ENCODE data around the gene PRR5L.

PRR5L gene

GRCh38 chr11:36453678-36454077, 157.6 kb downstream of the PRR5L start:
- H3K4me1 Mint-ChIP-seq = peaks cover 38% of the 10 kb centered on the region
- H3K36me3 Mint-ChIP-seq = no peaks in the 10 kb centered on the region
- no peak overlapping the region for H3K4me3 Mint-ChIP-seq
- peaks cover 2% of the 10 kb centered on the region for H3K27me3 Mint-ChIP-seq
- no peak overlapping the region for H3K27ac Mint-ChIP-seq
- H3K9me3 Mint-ChIP-seq = no peaks in the 10 kb centered on the region

- Mint-ChIP-seq H3K27ac (no peak overlapping the region), H3K4me1 (peaks cover 38% of the 10 kb centered on the region)
These were observed 158.5 kb downstream of the PRR5L start for GRCh38 chr11:36454551-36454940.

GRCh38 chr11:36454941-36455631, 159.0 kb downstream of the PRR5L start:
- no peaks in the 10 kb centered on the region for H3K27me3 Mint-ChIP-seq
- no peaks in the 10 kb centered on the region for H3K36me3 Mint-ChIP-seq
- no peak overlapping the region for H3K27ac Mint-ChIP-seq
- peaks cover 32% of the 10 kb centered on the region for H3K4me1 Mint-ChIP-seq
- no peak overlapping the region for H3K4me3 Mint-ChIP-seq
- H3K9me3 Mint-ChIP-seq = no peaks in the 10 kb centered on the region

More at GRCh38 chr11:36454551-36454940, 158.5 kb downstream of the PRR5L start:
- Mint-ChIP-seq H3K9me3 (no peaks in the 10 kb centered on the region), H3K36me3 (no peaks in the 10 kb centered on the region), H3K4me3 (no peak overlapping the region), H3K27me3 (no peaks in the 10 kb centered on the region)

GRCh38 chr11:36455658-36456111, 159.6 kb downstream of the PRR5L start:
- Mint-ChIP-seq H3K36me3 (no peaks in the 10 kb centered on the region), H3K4me3 (no peak overlapping the region), H3K9me3 (no peaks in the 10 kb centered on the region), H3K27me3 (no peaks in the 10 kb centered on the region), H3K4me1 (peaks cover 26% of the 10 kb centered on the region), H3K27ac (no peak overlapping the region)

GRCh38 chr11:36456156-36456555, 160.1 kb downstream of the PRR5L start:
- Mint-ChIP-seq H3K4me1 (peaks cover 23% of the 10 kb centered on the region), H3K4me3 (no peak overlapping the region), H3K36me3 (no peaks in the 10 kb centered on the region), H3K27me3 (no peaks in the 10 kb centered on the region), H3K27ac (no peak overlapping the region), H3K9me3 (no peaks in the 10 kb centered on the region)

GRCh38 chr11:36458129-36458915, 162.2 kb downstream of the PRR5L start:
- Mint-ChIP-seq H3K27ac (no peak overlapping the region), H3K36me3 (no peaks in the 10 kb centered on the region), H3K9me3 (no peaks in the 10 kb centered on the region), H3K4me3 (no peak overlapping the region), H3K27me3 (no peaks in the 10 kb centered on the region), H3K4me1 (peaks cover 2% of the 10 kb centered on the region)

- Mint-ChIP-seq H3K27ac (no peak overlapping the region), H3K9me3 (no peaks in the 10 kb centered on the region)
These were observed 163.0 kb downstream of the PRR5L start for GRCh38 chr11:36459046-36459445.

GRCh38 chr11:36460220-36460619, 164.1 kb downstream of the PRR5L start:
- Mint-ChIP-seq H3K4me3 (no peak overlapping the region), H3K27ac (no peak overlapping the region), H3K27me3 (no peaks in the 10 kb centered on the region), H3K36me3 (no peaks in the 10 kb centered on the region), H3K9me3 (no peaks in the 10 kb centered on the region), H3K4me1 (no peaks in the 10 kb centered on the region)

More at GRCh38 chr11:36459046-36459445, 163.0 kb downstream of the PRR5L start:
- H3K4me1 Mint-ChIP-seq = no peaks in the 10 kb centered on the region
- H3K36me3 Mint-ChIP-seq = no peaks in the 10 kb centered on the region
- no peaks in the 10 kb centered on the region for H3K27me3 Mint-ChIP-seq
- no peak overlapping the region for H3K4me3 Mint-ChIP-seq

- Mint-ChIP-seq H3K4me1 (no peaks in the 10 kb centered on the region), H3K27me3 (no peaks in the 10 kb centered on the region), H3K36me3 (no peaks in the 10 kb centered on the region), H3K9me3 (no peaks in the 10 kb centered on the region), H3K27ac (no peak overlapping the region), H3K4me3 (no peak overlapping the region)
These were observed 166.2 kb downstream of the PRR5L start for GRCh38 chr11:36462321-36462720.

- no peaks in the 10 kb centered on the region for H3K4me1 Mint-ChIP-seq
- H3K27ac Mint-ChIP-seq = no peak overlapping the region
- H3K4me3 Mint-ChIP-seq = no peak overlapping the region
- H3K27me3 Mint-ChIP-seq = no peaks in the 10 kb centered on the region
- H3K36me3 Mint-ChIP-seq = no peaks in the 10 kb centered on the region
- H3K9me3 Mint-ChIP-seq = no peaks in the 10 kb centered on the region
These were observed 167.7 kb downstream of the PRR5L start for GRCh38 chr11:36463781-36464180.

GRCh38 chr11:36464720-36465119, 168.6 kb downstream of the PRR5L start:
- Mint-ChIP-seq H3K27ac (no peak overlapping the region), H3K36me3 (no peaks in the 10 kb centered on the region), H3K27me3 (no peaks in the 10 kb centered on the region), H3K4me1 (no peaks in the 10 kb centered on the region), H3K9me3 (no peaks in the 10 kb centered on the region), H3K4me3 (no peak overlapping the region)

- H3K27ac Mint-ChIP-seq = no peak overlapping the region
- H3K4me1 Mint-ChIP-seq = no peaks in the 10 kb centered on the region
- H3K27me3 Mint-ChIP-seq = no peaks in the 10 kb centered on the region
- no peak overlapping the region for H3K4me3 Mint-ChIP-seq
- H3K9me3 Mint-ChIP-seq = no peaks in the 10 kb centered on the region
- H3K36me3 Mint-ChIP-seq = no peaks in the 10 kb centered on the region
These were observed 169.5 kb downstream of the PRR5L start for GRCh38 chr11:36465449-36466163.

- H3K36me3 Mint-ChIP-seq = no peaks in the 10 kb centered on the region
- H3K4me3 Mint-ChIP-seq = no peak overlapping the region
- H3K9me3 Mint-ChIP-seq = no peaks in the 10 kb centered on the region
- no peak overlapping the region for H3K27ac Mint-ChIP-seq
- H3K4me1 Mint-ChIP-seq = no peaks in the 10 kb centered on the region
- H3K27me3 Mint-ChIP-seq = no peaks in the 10 kb centered on the region
These were observed 170.9 kb downstream of the PRR5L start for GRCh38 chr11:36467012-36467411.

- Mint-ChIP-seq H3K9me3 (no peaks in the 10 kb centered on the region), H3K27me3 (no peaks in the 10 kb centered on the region), H3K27ac (no peak overlapping the region)
These were observed 171.8 kb downstream of the PRR5L start for GRCh38 chr11:36467916-36468315.

GRCh38 chr11:36469063-36469462, 173.0 kb downstream of the PRR5L start:
- H3K9me3 Mint-ChIP-seq = no peaks in the 10 kb centered on the region
- H3K4me3 Mint-ChIP-seq = no peak overlapping the region
- H3K27me3 Mint-ChIP-seq = no peaks in the 10 kb centered on the region
- H3K4me1 Mint-ChIP-seq = no peaks in the 10 kb centered on the region
- H3K27ac Mint-ChIP-seq = no peak overlapping the region
- no peaks in the 10 kb centered on the region for H3K36me3 Mint-ChIP-seq

More at GRCh38 chr11:36467916-36468315, 171.8 kb downstream of the PRR5L start:
- H3K4me3 Mint-ChIP-seq = no peak overlapping the region
- no peaks in the 10 kb centered on the region for H3K36me3 Mint-ChIP-seq
- H3K4me1 Mint-ChIP-seq = no peaks in the 10 kb centered on the region
